Endothelial cell of umbilical vein (primary cell): ENCODE results near the gene FANCL. TPM values are rescaled to one million over a fixed set of nuclear protein-coding genes. Genes with fewer than 3 reads are reported as not detected.
"Not testable (repeated sequence)": the region's sequence is repeated elsewhere in the genome, so short reads cannot be mapped to it uniquely, and the experiment has no call there.

Source experiments
- BruUV-seq: library from RNA; stranded (reverse); fragments of 400-500 nt; replicated peaks from 2 replicates; lab custom pipeline; 2021; lab: Mats Ljungman, UMichigan
- CTCF ChIA-PET: fragments of 300-600, 350-600 bp; sonication (Branson Sonifier 250); formaldehyde crosslinking; loops from one replicate; lab custom pipeline; 2021; ENCODE audit warnings: antibody characterized with exemption, inconsistent platforms; lab: Charles Lee
- POLR2A ChIA-PET: fragments of 300-600, 350-600 bp; sonication (Branson Sonifier 250); formaldehyde crosslinking; loops from one replicate; lab custom pipeline; 2021; ENCODE audit warnings: antibody characterized with exemption, inconsistent platforms; lab: Charles Lee
- DNase-seq: peaks from one replicate; pipeline ENCODE4 v3.0.0-alpha.2; 2011; ENCODE audit warnings: low read depth, low spot score
- FAIRE-seq: peaks from 2 replicates; lab custom pipeline; 2011; peaks lifted over from hg19 to GRCh38; lab: Jason Lieb, UNC
- H2AFZ ChIP-seq: 2 replicates; pipeline ENCODE4 v1.6.0; 2012; ENCODE audit warnings: low read depth, low read length, control low read depth, inconsistent platforms
- H3K27ac ChIP-seq: 2 replicates; pipeline ENCODE4 v1.5.1; 2011; ENCODE audit warnings: low read depth, mild to moderate bottlenecking, control low read depth, low read length, moderate library complexity; ENCODE audit not compliant: insufficient read depth
- H3K27me3 ChIP-seq, 2 experiments: 2 replicates each; pipeline versions ENCODE4 v1.6.0 to v1.6.1; 2011; ENCODE audit warnings: low read length in 2 of 2, mixed read lengths in 1 of 2; ENCODE audit not compliant: control insufficient read depth in 2 of 2, insufficient read depth in 2 of 2
- H3K36me3 ChIP-seq, 2 experiments: 2 replicates in 1 of 2; 3 replicates in 1 of 2; pipeline ENCODE4 v1.5.1; 2011; ENCODE audit warnings: low read length in 2 of 2, mild to moderate bottlenecking in 1 of 2, moderate library complexity in 1 of 2; ENCODE audit not compliant: control insufficient read depth in 2 of 2, insufficient read depth in 2 of 2; ENCODE audit errors: extremely low read depth in 1 of 2
- H3K4me1 ChIP-seq: 3 replicates; pipeline ENCODE4 v1.5.1; 2011; ENCODE audit warnings: mild to moderate bottlenecking, low read length; ENCODE audit not compliant: control insufficient read depth, insufficient read depth; ENCODE audit errors: extremely low read depth
- H3K4me2 ChIP-seq: 2 replicates; pipeline ENCODE4 v1.6.1; 2011; ENCODE audit warnings: low read length, control low read depth, mixed read lengths; ENCODE audit not compliant: insufficient read depth
- H3K4me3 ChIP-seq, 3 experiments: fragments of 200-600 bp in 1 of 3; sonication (generic), shearing (Covaris generic) in 1 of 3; replicated peaks in 1 of 3; 2 replicates each; pipeline ENCODE4 v1.5.1; 2011 to 2016; ENCODE audit warnings: control low read depth in 3 of 3, low read length in 3 of 3, mild to moderate bottlenecking in 2 of 3, inconsistent platforms in 1 of 3, low read depth in 1 of 3, moderate library complexity in 1 of 3; ENCODE audit not compliant: insufficient read depth in 1 of 3
- H3K79me2 ChIP-seq: 2 replicates; pipeline ENCODE4 v1.6.0; 2012; ENCODE audit warnings: low read length, inconsistent platforms; ENCODE audit not compliant: control insufficient read depth, insufficient read depth
- H3K9ac ChIP-seq: replicated peaks from 2 replicates; pipeline ENCODE3; 2011; ENCODE audit warnings: low read length, control low read depth; ENCODE audit not compliant: insufficient read depth; ENCODE audit errors: extremely low read depth
- H3K9me1 ChIP-seq: replicated peaks from 3 replicates; pipeline ENCODE4 v1.6.0; 2011; ENCODE audit warnings: mild to moderate bottlenecking, low read length; ENCODE audit not compliant: control insufficient read depth, insufficient read depth; ENCODE audit errors: extremely low read depth
- H3K9me3 ChIP-seq: replicated peaks from 2 replicates; pipeline ENCODE4 v1.5.1; 2012; ENCODE audit warnings: low read length, inconsistent platforms; ENCODE audit not compliant: control insufficient read depth, insufficient read depth
- H4K20me1 ChIP-seq: replicated peaks from 2 replicates; pipeline ENCODE3; 2011; ENCODE audit warnings: mild to moderate bottlenecking, low read length; ENCODE audit not compliant: control insufficient read depth, insufficient read depth; ENCODE audit errors: extremely low read depth
- EZH2 ChIP-seq: IDR thresholded peaks from 2 replicates; pipeline ENCODE4 v1.6.1; 2012; ENCODE audit warnings: borderline replicate concordance, low read depth, mild to moderate bottlenecking, moderate library complexity, low read length, inconsistent platforms; ENCODE audit not compliant: severe bottlenecking
- FOS ChIP-seq: IDR thresholded peaks from 2 replicates; pipeline ENCODE4 v1.6.1; 2011; ENCODE audit warnings: mild to moderate bottlenecking, low read length, moderate library complexity, borderline replicate concordance; ENCODE audit not compliant: insufficient read depth
- GATA2 ChIP-seq: IDR thresholded peaks from 2 replicates; pipeline ENCODE4 v1.7.0; 2011; ENCODE audit warnings: low read depth, mild to moderate bottlenecking, moderate library complexity, mixed read lengths, low read length; ENCODE audit not compliant: insufficient read length, insufficient read depth
- JUN ChIP-seq: IDR thresholded peaks from 2 replicates; pipeline ENCODE4 v1.6.1; 2011; ENCODE audit warnings: borderline replicate concordance, low read depth; ENCODE audit not compliant: insufficient read length, insufficient read depth
- MYC ChIP-seq: IDR thresholded peaks from one replicate; pipeline ENCODE4 v1.6.1; 2011; ENCODE audit warnings: mild to moderate bottlenecking, low read depth, low read length
- POLR2A ChIP-seq: IDR thresholded peaks from 2 replicates; pipeline ENCODE4 v1.6.1; 2012; ENCODE audit warnings: low read depth, mild to moderate bottlenecking, control low read depth, low read length
- POLR2AphosphoS5 ChIP-seq: IDR thresholded peaks from 2 replicates; pipeline ENCODE4 v1.6.1; 2012; ENCODE audit warnings: low read depth, mild to moderate bottlenecking, control low read depth, low read length, moderate library complexity; ENCODE audit not compliant: insufficient read depth
- dilution Hi-C: fragments of 300-500 bp; cut with MboI; formaldehyde crosslinking; loops from one replicate; pipeline ENCODE4 v1.15.0; 2019; ENCODE audit warnings: low sequenced_read_pairs; ENCODE audit not compliant: extremely low pct_ligation_motif_present
- intact Hi-C: fragments of 100-400 bp; cut with micrococcal nuclease; formaldehyde crosslinking; loops from one replicate; pipeline ENCODE4 v1.10.0; 2022
- polyA plus RNA-seq, 4 experiments: library from polyadenylated mRNA; depleted of rRNA in 3 of 4; stranded (reverse) in 3 of 4; unstranded in 1 of 4; fragments of >200 nt; gene quantifications; 2 replicates each; pipeline versions ENCODE4 v1.2.1 to v1.2.3, GENCODE V29; 2011 to 2012; ENCODE audit warnings: missing spikeins in 1 of 4
- total RNA-seq: library from RNA; stranded (reverse); gene quantifications from 2 replicates; pipeline ENCODE4 v1.2.3, GENCODE V29; 2021
- TF ChIP-seq, protein P1 (sequence below): IDR thresholded peaks from 2 replicates; pipeline ENCODE4 v1.6.1; 2011; ENCODE audit not compliant: insufficient read depth, insufficient read length
- TF ChIP-seq, protein P2 (sequence below), 2 donors: IDR thresholded peaks; 1 replicate in 1 of 2; 2 replicates in 1 of 2; pipeline ENCODE4 v1.5.1; 2011; ENCODE audit warnings: low read length in 2 of 2, mild to moderate bottlenecking in 2 of 2, moderate library complexity in 2 of 2, control low read depth in 1 of 2, inconsistent platforms in 1 of 2, low read depth in 1 of 2; ENCODE audit not compliant: insufficient read depth in 1 of 2; ENCODE audit errors: extremely low read depth in 1 of 2

The FANCL gene
- total and polyA plus RNA-seq, 2 donors (not counting 3 experiments of a cell fraction or from before 2014, with no cell fraction given) = 10.3 to 15.8 TPM

DNA sequence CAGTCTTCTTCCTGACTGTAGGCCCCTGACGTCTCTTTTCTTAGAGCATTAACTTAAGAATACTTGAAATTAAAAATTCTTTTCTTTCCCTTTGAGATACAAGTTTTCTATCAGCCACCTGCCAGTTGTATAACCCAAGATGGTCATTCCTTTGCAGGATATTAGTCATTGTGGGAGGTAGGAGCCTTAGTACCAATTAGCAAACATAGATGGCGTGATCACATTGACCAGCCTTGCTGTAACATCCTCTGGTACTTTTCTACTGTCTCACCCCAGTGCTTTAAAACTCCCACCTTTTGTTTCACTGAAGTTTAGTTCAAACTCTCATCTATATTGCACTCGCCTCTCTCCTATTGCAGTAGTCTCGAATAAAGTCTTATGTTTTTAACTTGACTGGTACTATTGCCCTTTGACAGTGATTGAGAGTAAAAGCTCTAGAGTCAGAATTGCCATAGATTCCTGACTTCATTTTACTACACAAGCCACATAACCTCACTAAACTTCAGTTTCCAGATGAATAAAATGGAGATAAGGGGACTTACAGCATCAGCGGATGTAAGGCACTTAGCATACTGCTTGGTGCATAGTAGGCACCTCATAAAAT, 120.4 kb downstream of the FANCL start:
- Histone ChIP-seq H3K27me3 (no peaks in the 10 kb centered on the region), H4K20me1 (no peaks in the 10 kb centered on the region), H3K4me3 (no peak overlapping the region), H3K9me3 (no peaks in the 10 kb centered on the region), H3K4me1 (no peaks in the 10 kb centered on the region), H3K4me2 (no peak overlapping the region), H3K9me1 (no peaks in the 10 kb centered on the region), H3K9ac (no peak overlapping the region), H2AFZ (no peak overlapping the region), H3K79me2 (no peaks in the 10 kb centered on the region), H3K27ac (no peak overlapping the region), H3K36me3 (peaks cover 0 to 5% of the 10 kb centered on the region in 2 experiments)
- BruUV-seq = no TSS peak
- ChIA-PET POLR2A (no interaction called here), CTCF (no interaction called here)
- dilution Hi-C loops (no loop called here), intact Hi-C loops (no loop called here)
- TF ChIP-seq POLR2A = no peak
- TF ChIP-seq FOS = no peak
- TF ChIP-seq, protein P1, sequence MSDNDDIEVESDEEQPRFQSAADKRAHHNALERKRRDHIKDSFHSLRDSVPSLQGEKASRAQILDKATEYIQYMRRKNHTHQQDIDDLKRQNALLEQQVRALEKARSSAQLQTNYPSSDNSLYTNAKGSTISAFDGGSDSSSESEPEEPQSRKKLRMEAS = no peak
- no peak for TF ChIP-seq JUN
- TF ChIP-seq, protein P2, sequence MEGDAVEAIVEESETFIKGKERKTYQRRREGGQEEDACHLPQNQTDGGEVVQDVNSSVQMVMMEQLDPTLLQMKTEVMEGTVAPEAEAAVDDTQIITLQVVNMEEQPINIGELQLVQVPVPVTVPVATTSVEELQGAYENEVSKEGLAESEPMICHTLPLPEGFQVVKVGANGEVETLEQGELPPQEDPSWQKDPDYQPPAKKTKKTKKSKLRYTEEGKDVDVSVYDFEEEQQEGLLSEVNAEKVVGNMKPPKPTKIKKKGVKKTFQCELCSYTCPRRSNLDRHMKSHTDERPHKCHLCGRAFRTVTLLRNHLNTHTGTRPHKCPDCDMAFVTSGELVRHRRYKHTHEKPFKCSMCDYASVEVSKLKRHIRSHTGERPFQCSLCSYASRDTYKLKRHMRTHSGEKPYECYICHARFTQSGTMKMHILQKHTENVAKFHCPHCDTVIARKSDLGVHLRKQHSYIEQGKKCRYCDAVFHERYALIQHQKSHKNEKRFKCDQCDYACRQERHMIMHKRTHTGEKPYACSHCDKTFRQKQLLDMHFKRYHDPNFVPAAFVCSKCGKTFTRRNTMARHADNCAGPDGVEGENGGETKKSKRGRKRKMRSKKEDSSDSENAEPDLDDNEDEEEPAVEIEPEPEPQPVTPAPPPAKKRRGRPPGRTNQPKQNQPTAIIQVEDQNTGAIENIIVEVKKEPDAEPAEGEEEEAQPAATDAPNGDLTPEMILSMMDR (IDR thresholded peaks at IDR 0.05; ENCODE audit: extremely low read depth in 1 of 2, insufficient read depth in 1 of 2, low read depth in 1 of 2, low read length in 2 of 2) = no peak
- TF ChIP-seq EZH2 = no peak
- no peak for TF ChIP-seq POLR2AphosphoS5
- TF ChIP-seq GATA2 = no peak
- no peak for TF ChIP-seq MYC
- DNase-seq (no peak), FAIRE-seq (no peak)

DNA sequence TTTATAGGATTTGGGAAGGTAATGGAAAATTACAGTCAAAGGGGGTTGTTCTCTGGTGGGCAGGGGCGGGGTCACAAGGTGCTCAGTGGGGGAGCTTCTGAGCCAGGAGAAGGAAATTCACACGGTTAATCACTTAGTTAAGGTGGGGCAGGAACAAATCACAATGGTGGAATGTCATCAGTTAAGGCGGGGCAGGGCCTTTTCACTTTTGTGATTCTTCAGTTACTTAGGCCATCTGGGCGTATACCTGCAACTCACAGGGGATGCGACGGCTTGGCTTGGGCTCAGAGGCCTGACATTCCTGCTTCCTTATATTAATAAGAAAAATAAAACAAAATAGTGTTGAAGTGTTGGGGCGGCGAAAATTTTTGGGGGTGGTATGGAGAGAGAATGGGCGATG, 127.6 kb downstream of the FANCL start:
- H3K9me1 ChIP-seq, H3K4me2 ChIP-seq, H3K9me3 ChIP-seq, H2AFZ ChIP-seq, H3K27ac ChIP-seq, H4K20me1 ChIP-seq, DNase-seq, dilution Hi-C loops, POLR2A ChIA-PET, H3K79me2 ChIP-seq, FAIRE-seq, H3K27me3 ChIP-seq, intact Hi-C loops, H3K4me3 ChIP-seq, H3K9ac ChIP-seq, CTCF ChIA-PET, BruUV-seq, H3K36me3 ChIP-seq: not testable (repeated sequence)
- H3K4me1 ChIP-seq = peaks cover 12% of the 10 kb centered on the region
